ENCODE measurements around the gene ADGRL1.
"Not testable (repeated sequence)": the region's sequence is repeated elsewhere in the genome, so short reads cannot be mapped to it uniquely, and the experiment has no call there.

The ADGRL1 gene

GRCh38 chr19:14155371-14155770, 50.6 kb downstream of the ADGRL1 start:
- no peaks in the 10 kb centered on the region for H3K4me1 ChIP-seq (ENCODE audit: control insufficient read depth, low read depth, low read length)
- H3K36me3 ChIP-seq (ENCODE audit: control insufficient read depth, low read depth, low read length), result peaks cover 68% of the 10 kb centered on the region
- H3K9ac ChIP-seq (ENCODE audit: low read length), result no peak overlapping the region
- no peak overlapping the region for H3K27ac ChIP-seq (ENCODE audit: low read length)
- no peaks in the 10 kb centered on the region for H3K9me3 ChIP-seq (ENCODE audit: control insufficient read depth, low read depth, low read length)
- H3K4me3 ChIP-seq (ENCODE audit: low read length), result no peak overlapping the region
- no peaks in the 10 kb centered on the region for H3K27me3 ChIP-seq (ENCODE audit: control insufficient read depth, insufficient read depth, low read length)

- H3K36me3 ChIP-seq (ENCODE audit: control insufficient read depth, low read depth, low read length), result peaks cover 48% of the 10 kb centered on the region
- H3K9me3 ChIP-seq (ENCODE audit: control insufficient read depth, low read depth, low read length), result no peaks in the 10 kb centered on the region
- no peak overlapping the region for H3K4me3 ChIP-seq (ENCODE audit: low read length)
- no peaks in the 10 kb centered on the region for H3K27me3 ChIP-seq (ENCODE audit: control insufficient read depth, insufficient read depth, low read length)
- no peak overlapping the region for H3K9ac ChIP-seq (ENCODE audit: low read length)
- H3K4me1 ChIP-seq (ENCODE audit: control insufficient read depth, low read depth, low read length), result peaks cover 12% of the 10 kb centered on the region
- H3K27ac ChIP-seq (ENCODE audit: low read length), result no peak overlapping the region
Measured at GRCh38 chr19:14152713-14153112, 53.3 kb downstream of the ADGRL1 start.

- H3K27me3 ChIP-seq (ENCODE audit: control insufficient read depth, insufficient read depth, low read length), result no peaks in the 10 kb centered on the region
- H3K27ac ChIP-seq (ENCODE audit: low read length), result no peak overlapping the region
- no peak overlapping the region for H3K4me3 ChIP-seq (ENCODE audit: low read length)
- H3K9ac ChIP-seq (ENCODE audit: low read length), result no peak overlapping the region
- no peaks in the 10 kb centered on the region for H3K9me3 ChIP-seq (ENCODE audit: control insufficient read depth, low read depth, low read length)
- peaks cover 34% of the 10 kb centered on the region for H3K36me3 ChIP-seq (ENCODE audit: control insufficient read depth, low read depth, low read length)
- peaks cover 12% of the 10 kb centered on the region for H3K4me1 ChIP-seq (ENCODE audit: control insufficient read depth, low read depth, low read length)
Measured at GRCh38 chr19:14150770-14151661, 55.0 kb downstream of the ADGRL1 start.

GRCh38 chr19:14150041-14150769, 55.8 kb downstream of the ADGRL1 start:
- H3K27me3 ChIP-seq (ENCODE audit: control insufficient read depth, insufficient read depth, low read length), result no peaks in the 10 kb centered on the region
- no peak overlapping the region for H3K9ac ChIP-seq (ENCODE audit: low read length)
- H3K36me3 ChIP-seq (ENCODE audit: control insufficient read depth, low read depth, low read length), result peaks cover 27% of the 10 kb centered on the region
- H3K27ac ChIP-seq (ENCODE audit: low read length), result no peak overlapping the region
- no peaks in the 10 kb centered on the region for H3K9me3 ChIP-seq (ENCODE audit: control insufficient read depth, low read depth, low read length)
- peaks cover 12% of the 10 kb centered on the region for H3K4me1 ChIP-seq (ENCODE audit: control insufficient read depth, low read depth, low read length)
- H3K4me3 ChIP-seq (ENCODE audit: low read length), result no peak overlapping the region

- no peak overlapping the region for H3K9ac ChIP-seq (ENCODE audit: low read length)
- peaks cover 12% of the 10 kb centered on the region for H3K4me1 ChIP-seq (ENCODE audit: control insufficient read depth, low read depth, low read length)
- H3K4me3 ChIP-seq (ENCODE audit: low read length), result no peak overlapping the region
- no peaks in the 10 kb centered on the region for H3K9me3 ChIP-seq (ENCODE audit: control insufficient read depth, low read depth, low read length)
- H3K36me3 ChIP-seq (ENCODE audit: control insufficient read depth, low read depth, low read length), result peaks cover 23% of the 10 kb centered on the region
- H3K27ac ChIP-seq (ENCODE audit: low read length), result no peak overlapping the region
- no peaks in the 10 kb centered on the region for H3K27me3 ChIP-seq (ENCODE audit: control insufficient read depth, insufficient read depth, low read length)
Measured at GRCh38 chr19:14149509-14149994, 56.4 kb downstream of the ADGRL1 start.

GRCh38 chr19:14148751-14149410, 57.1 kb downstream of the ADGRL1 start:
- Histone ChIP-seq H3K36me3 (ENCODE audit: control insufficient read depth, low read depth, low read length) (peaks cover 20% of the 10 kb centered on the region), H3K9ac (ENCODE audit: low read length) (no peak overlapping the region), H3K27ac (ENCODE audit: low read length) (no peak overlapping the region), H3K4me3 (ENCODE audit: low read length) (no peak overlapping the region), H3K9me3 (ENCODE audit: control insufficient read depth, low read depth, low read length) (no peaks in the 10 kb centered on the region), H3K27me3 (ENCODE audit: control insufficient read depth, insufficient read depth, low read length) (no peaks in the 10 kb centered on the region), H3K4me1 (ENCODE audit: control insufficient read depth, low read depth, low read length) (peaks cover 12% of the 10 kb centered on the region)

- H3K4me3 ChIP-seq (ENCODE audit: low read length), result no peak overlapping the region
- H3K36me3 ChIP-seq (ENCODE audit: control insufficient read depth, low read depth, low read length), result peaks cover 17% of the 10 kb centered on the region
- H3K9me3 ChIP-seq (ENCODE audit: control insufficient read depth, low read depth, low read length), result no peaks in the 10 kb centered on the region
- peaks cover 12% of the 10 kb centered on the region for H3K4me1 ChIP-seq (ENCODE audit: control insufficient read depth, low read depth, low read length)
- H3K27ac ChIP-seq (ENCODE audit: low read length), result no peak overlapping the region
- no peak overlapping the region for H3K9ac ChIP-seq (ENCODE audit: low read length)
- H3K27me3 ChIP-seq (ENCODE audit: control insufficient read depth, insufficient read depth, low read length), result no peaks in the 10 kb centered on the region
Measured at GRCh38 chr19:14147797-14148605, 58.0 kb downstream of the ADGRL1 start.

GRCh38 chr19:14146789-14147216, 59.2 kb downstream of the ADGRL1 start:
- peaks cover 5% of the 10 kb centered on the region for H3K36me3 ChIP-seq (ENCODE audit: control insufficient read depth, low read depth, low read length)
- no peak overlapping the region for H3K4me3 ChIP-seq (ENCODE audit: low read length)
- no peak overlapping the region for H3K9ac ChIP-seq (ENCODE audit: low read length)
- H3K9me3 ChIP-seq (ENCODE audit: control insufficient read depth, low read depth, low read length), result no peaks in the 10 kb centered on the region
- no peak overlapping the region for H3K27ac ChIP-seq (ENCODE audit: low read length)
- no peaks in the 10 kb centered on the region for H3K27me3 ChIP-seq (ENCODE audit: control insufficient read depth, insufficient read depth, low read length)
- peaks cover 12% of the 10 kb centered on the region for H3K4me1 ChIP-seq (ENCODE audit: control insufficient read depth, low read depth, low read length)

GRCh38 chr19:14146169-14146568, 59.8 kb downstream of the ADGRL1 start:
- not testable (repeated sequence) for H3K27ac ChIP-seq (ENCODE audit: low read length); H3K36me3 ChIP-seq (ENCODE audit: control insufficient read depth, low read depth, low read length); H3K9me3 ChIP-seq (ENCODE audit: control insufficient read depth, low read depth, low read length); H3K27me3 ChIP-seq (ENCODE audit: control insufficient read depth, insufficient read depth, low read length); H3K4me3 ChIP-seq (ENCODE audit: low read length); H3K9ac ChIP-seq (ENCODE audit: low read length)
- peaks cover 12% of the 10 kb centered on the region for H3K4me1 ChIP-seq (ENCODE audit: control insufficient read depth, low read depth, low read length)

GRCh38 chr19:14145381-14145780, 60.6 kb downstream of the ADGRL1 start:
- Histone ChIP-seq H3K9ac (ENCODE audit: low read length) (no peak overlapping the region), H3K4me3 (ENCODE audit: low read length) (no peak overlapping the region), H3K9me3 (ENCODE audit: control insufficient read depth, low read depth, low read length) (no peaks in the 10 kb centered on the region), H3K4me1 (ENCODE audit: control insufficient read depth, low read depth, low read length) (peaks cover 12% of the 10 kb centered on the region), H3K27me3 (ENCODE audit: control insufficient read depth, insufficient read depth, low read length) (no peaks in the 10 kb centered on the region), H3K27ac (ENCODE audit: low read length) (no peak overlapping the region), H3K36me3 (ENCODE audit: control insufficient read depth, low read depth, low read length) (no peaks in the 10 kb centered on the region)
